GM21447 (cell line): ENCODE data around the gene SULT1C2.
"Not testable (repeated sequence)": the region's sequence is repeated elsewhere in the genome, so short reads cannot be mapped to it uniquely, and the experiment has no call there.

ENCODE experiments used
- ATAC-seq: cut with Tn5 transposase; IDR thresholded peaks from one replicate; pipeline ENCODE4 v1.9.1; 2021; ENCODE audit not compliant: unreplicated experiment

The SULT1C2 gene

GRCh38 chr2:108348816-108349570 lies 60.3 kb downstream of the SULT1C2 start:
- ATAC-seq, result no peak

- ATAC-seq, result no peak
These were observed 60.9 kb downstream of the SULT1C2 start for GRCh38 chr2:108349571-108349928.

DNA sequence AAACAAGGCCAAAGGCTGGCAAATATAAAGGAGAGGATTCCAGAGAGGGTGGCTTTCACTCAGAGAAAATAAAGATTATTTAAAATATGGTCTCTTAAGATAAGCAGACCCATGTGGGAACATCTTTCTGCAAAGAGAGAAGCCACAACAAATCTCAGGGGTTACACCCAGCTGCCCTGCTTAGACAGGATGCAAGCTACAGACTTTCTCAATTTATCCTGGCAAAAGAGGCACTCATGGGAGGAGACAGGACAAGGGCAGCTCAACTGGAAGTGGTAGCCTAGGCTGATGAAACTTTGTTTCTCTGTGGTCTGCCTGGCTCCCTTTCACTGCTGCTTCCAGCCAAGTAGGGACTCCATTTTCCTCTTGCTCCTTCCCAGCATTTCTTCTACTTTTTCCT lies 63.2 kb downstream of the SULT1C2 start:
- no peak for ATAC-seq

DNA sequence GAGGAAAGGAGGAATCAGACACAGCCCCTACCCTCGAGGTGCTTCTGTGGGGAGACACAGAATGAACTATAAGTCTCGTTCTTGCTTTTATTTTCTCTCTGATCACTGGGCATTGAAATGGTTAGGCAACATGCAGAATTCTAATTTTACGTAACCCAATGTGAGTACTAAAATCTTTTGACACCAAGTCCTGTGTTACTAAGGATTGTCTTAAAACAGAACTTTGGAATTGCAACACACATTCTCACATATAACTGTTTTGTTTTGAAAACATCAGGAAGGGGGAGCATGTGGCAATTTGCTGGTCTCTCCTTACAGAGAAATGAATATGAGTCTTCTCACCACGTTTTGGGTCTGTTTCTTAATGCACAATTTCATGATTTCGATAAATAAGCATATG lies 65.4 kb downstream of the SULT1C2 start:
- no peak for ATAC-seq

DNA sequence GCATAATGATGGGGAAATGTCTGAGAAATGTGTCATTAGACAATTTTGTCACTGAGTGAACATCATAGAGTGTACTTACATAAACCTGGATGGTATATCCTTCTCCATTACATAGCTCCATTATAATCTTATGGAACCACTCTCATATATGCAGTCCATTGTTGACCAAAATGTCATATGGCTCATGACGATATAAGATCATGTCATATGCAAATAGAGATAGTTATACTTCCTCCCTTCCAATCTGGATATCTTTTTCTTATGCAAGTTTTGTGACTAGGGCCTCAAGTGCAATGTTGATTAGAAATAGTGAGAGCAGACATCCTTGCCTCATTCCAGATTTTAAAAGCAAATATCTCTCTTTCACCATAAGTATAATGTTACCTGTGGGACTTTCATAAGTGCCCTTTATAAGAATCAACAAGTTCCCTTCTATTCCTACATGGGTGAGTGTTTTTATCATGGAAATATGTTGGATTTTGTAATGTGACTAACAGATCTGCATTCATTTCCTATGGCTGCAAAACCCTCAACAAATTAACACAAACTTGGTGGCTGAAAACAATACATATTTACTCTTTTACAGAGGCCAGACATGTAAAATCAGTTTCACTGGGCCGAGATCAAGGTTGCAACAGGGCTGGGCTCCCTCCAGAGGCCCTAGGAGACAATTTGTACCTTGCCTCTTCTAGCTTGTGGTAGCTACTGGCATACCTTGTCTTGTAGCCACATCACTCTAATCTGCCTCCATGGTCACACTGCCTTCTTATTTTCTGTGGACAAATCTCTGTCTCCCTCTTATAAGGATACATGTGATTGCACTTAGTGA lies 67.4 kb downstream of the SULT1C2 start:
- ATAC-seq, result no peak

- ATAC-seq, result not testable (repeated sequence)
These were observed 70.6 kb downstream of the SULT1C2 start for GRCh38 chr2:108359336-108359735.
